Glutamatergic neuron (in vitro differentiated cells): ENCODE data around the gene CRYBA4. TPM values are rescaled to one million over a fixed set of nuclear protein-coding genes. Genes with fewer than 3 reads are reported as not detected.

ENCODE experiments used
- DNase-seq: peaks from one replicate; pipeline ENCODE4 v3.0.0; 2022
- H3K27ac Mint-ChIP-seq: one replicate; pipeline ENCODE4 v1.8.0; 2020; ENCODE audit warnings: mild to moderate bottlenecking, mixed read lengths, inconsistent platforms; ENCODE audit not compliant: unreplicated experiment
- H3K27me3 Mint-ChIP-seq: one replicate; pipeline ENCODE4 v1.8.0; 2020; ENCODE audit warnings: mild to moderate bottlenecking, moderate library complexity, mixed read lengths, inconsistent platforms; ENCODE audit not compliant: unreplicated experiment
- H3K36me3 Mint-ChIP-seq: one replicate; pipeline ENCODE4 v1.8.0; 2020; ENCODE audit warnings: mild to moderate bottlenecking, mixed read lengths, inconsistent platforms; ENCODE audit not compliant: unreplicated experiment
- H3K4me1 Mint-ChIP-seq: one replicate; pipeline ENCODE4 v1.8.0; 2020; ENCODE audit warnings: mild to moderate bottlenecking, low read depth, mixed read lengths, inconsistent platforms; ENCODE audit not compliant: unreplicated experiment
- H3K4me3 Mint-ChIP-seq: one replicate; pipeline ENCODE4 v1.8.0; 2020; ENCODE audit warnings: mild to moderate bottlenecking, mixed read lengths, inconsistent platforms; ENCODE audit not compliant: unreplicated experiment
- H3K9me3 Mint-ChIP-seq: one replicate; pipeline ENCODE4 v1.8.0; 2020; ENCODE audit warnings: mild to moderate bottlenecking, moderate library complexity, mixed read lengths, inconsistent platforms; ENCODE audit not compliant: unreplicated experiment
- total RNA-seq: library from RNA; stranded (reverse); fragmentation: NEBNext Ultra II Directional; extraction: Animal tissue kit (Norgen Biotek cat#: 25700); gene quantifications from one replicate; pipeline ENCODE4 v1.2.1, GENCODE V29; 2021; ENCODE audit not compliant: unreplicated experiment
- TF ChIP-seq, protein P1 (sequence below): fragments of 200-600 bp; sonication (generic); IDR thresholded peaks from one replicate; pipeline ENCODE4 v1.5.0; 2021; ENCODE audit not compliant: partially characterized antibody, unreplicated experiment

Gene CRYBA4
- total RNA-seq, 1 donor from 2014 or later = not detected

DNA sequence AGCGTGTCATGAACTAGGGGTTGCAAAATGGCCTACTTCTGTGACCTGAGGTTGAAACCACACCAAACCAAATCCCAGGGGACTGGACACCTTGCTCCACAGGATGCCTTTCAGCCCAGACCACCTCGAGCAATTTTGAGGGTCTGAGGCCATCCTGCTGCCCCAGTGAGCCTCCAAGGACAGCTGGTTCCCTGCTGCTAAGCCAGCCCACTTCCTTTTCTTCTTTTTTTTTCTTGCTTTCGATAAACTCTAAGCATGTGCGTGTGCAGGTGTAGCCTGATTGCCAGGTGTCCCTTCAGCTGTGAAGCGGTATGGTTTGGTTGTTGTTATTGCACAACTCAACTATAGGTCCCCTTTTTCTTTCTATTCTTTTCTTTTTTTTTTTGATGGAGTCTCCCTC, 6.6 kb upstream of the CRYBA4 start:
- no peak overlapping the region for H3K4me3 Mint-ChIP-seq
- H3K27me3 Mint-ChIP-seq = peaks cover 8% of the 10 kb centered on the region
- DNase-seq = no peak
- TF ChIP-seq, protein P1, sequence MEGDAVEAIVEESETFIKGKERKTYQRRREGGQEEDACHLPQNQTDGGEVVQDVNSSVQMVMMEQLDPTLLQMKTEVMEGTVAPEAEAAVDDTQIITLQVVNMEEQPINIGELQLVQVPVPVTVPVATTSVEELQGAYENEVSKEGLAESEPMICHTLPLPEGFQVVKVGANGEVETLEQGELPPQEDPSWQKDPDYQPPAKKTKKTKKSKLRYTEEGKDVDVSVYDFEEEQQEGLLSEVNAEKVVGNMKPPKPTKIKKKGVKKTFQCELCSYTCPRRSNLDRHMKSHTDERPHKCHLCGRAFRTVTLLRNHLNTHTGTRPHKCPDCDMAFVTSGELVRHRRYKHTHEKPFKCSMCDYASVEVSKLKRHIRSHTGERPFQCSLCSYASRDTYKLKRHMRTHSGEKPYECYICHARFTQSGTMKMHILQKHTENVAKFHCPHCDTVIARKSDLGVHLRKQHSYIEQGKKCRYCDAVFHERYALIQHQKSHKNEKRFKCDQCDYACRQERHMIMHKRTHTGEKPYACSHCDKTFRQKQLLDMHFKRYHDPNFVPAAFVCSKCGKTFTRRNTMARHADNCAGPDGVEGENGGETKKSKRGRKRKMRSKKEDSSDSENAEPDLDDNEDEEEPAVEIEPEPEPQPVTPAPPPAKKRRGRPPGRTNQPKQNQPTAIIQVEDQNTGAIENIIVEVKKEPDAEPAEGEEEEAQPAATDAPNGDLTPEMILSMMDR = no peak
- no peak overlapping the region for H3K27ac Mint-ChIP-seq
- H3K9me3 Mint-ChIP-seq = peaks cover 2% of the 10 kb centered on the region
- H3K4me1 Mint-ChIP-seq = peaks cover 10% of the 10 kb centered on the region
- H3K36me3 Mint-ChIP-seq = no peaks in the 10 kb centered on the region

DNA sequence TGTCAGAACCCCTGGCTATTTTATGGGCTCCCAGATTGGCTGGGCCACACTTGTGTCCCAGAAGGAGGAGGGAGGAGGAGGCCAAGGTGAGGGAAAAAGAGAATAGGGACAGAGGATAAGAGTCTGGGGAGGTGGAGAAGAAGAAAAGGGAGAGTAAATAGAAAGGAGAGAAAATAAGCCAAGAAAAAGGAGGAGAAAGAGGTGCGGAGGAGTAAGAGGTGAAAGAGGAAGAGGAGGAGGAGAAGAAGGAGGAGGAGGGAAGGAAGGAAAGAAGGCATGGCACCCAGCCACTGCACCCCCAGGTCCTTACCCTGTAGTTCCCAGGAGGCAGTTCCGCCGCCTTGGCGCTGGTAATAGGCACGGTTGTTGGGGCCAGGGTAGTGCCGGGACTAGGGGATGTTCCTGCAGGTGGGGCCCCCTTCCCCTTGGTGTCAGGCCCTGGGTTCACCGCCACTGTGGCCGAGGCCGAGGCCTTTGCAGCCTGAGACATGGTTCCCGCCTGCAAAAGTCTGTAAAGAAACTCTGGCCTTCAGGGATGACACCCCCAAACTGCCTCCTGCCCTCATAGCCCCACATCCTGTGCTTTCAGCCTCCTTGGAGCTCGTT, 5.8 kb upstream of the CRYBA4 start:
- Mint-ChIP-seq H3K4me3 (no peak overlapping the region), H3K27ac (no peak overlapping the region), H3K27me3 (peaks cover 8% of the 10 kb centered on the region), H3K36me3 (no peaks in the 10 kb centered on the region), H3K9me3 (peaks cover 2% of the 10 kb centered on the region), H3K4me1 (peaks cover 10% of the 10 kb centered on the region)
- TF ChIP-seq, protein P1 = no peak
- no peak for DNase-seq

DNA sequence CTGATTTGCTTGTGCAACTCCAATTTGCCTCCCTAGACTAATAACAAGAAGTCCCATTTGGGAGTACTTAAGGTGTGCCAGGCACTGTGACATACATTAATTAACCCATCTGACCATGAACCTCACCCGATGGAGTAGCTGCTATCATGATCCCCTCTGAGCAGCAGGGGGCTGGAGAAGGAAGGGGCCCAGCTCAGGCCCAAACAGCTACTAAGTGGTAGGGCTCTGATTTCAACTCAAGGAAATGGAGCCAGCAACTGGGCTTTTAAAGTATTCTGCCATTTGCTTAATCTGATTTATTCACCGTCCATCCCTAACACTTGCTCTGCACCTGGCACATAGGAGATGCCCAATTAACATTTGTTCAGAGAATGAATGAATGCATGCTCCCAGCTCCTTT, 5.1 kb upstream of the CRYBA4 start:
- no peak for DNase-seq
- Mint-ChIP-seq H3K27me3 (peaks cover 8% of the 10 kb centered on the region), H3K4me3 (no peak overlapping the region), H3K27ac (no peak overlapping the region), H3K36me3 (no peaks in the 10 kb centered on the region), H3K9me3 (peaks cover 2% of the 10 kb centered on the region), H3K4me1 (peaks cover 10% of the 10 kb centered on the region)
- TF ChIP-seq, protein P1 = no peak

DNA sequence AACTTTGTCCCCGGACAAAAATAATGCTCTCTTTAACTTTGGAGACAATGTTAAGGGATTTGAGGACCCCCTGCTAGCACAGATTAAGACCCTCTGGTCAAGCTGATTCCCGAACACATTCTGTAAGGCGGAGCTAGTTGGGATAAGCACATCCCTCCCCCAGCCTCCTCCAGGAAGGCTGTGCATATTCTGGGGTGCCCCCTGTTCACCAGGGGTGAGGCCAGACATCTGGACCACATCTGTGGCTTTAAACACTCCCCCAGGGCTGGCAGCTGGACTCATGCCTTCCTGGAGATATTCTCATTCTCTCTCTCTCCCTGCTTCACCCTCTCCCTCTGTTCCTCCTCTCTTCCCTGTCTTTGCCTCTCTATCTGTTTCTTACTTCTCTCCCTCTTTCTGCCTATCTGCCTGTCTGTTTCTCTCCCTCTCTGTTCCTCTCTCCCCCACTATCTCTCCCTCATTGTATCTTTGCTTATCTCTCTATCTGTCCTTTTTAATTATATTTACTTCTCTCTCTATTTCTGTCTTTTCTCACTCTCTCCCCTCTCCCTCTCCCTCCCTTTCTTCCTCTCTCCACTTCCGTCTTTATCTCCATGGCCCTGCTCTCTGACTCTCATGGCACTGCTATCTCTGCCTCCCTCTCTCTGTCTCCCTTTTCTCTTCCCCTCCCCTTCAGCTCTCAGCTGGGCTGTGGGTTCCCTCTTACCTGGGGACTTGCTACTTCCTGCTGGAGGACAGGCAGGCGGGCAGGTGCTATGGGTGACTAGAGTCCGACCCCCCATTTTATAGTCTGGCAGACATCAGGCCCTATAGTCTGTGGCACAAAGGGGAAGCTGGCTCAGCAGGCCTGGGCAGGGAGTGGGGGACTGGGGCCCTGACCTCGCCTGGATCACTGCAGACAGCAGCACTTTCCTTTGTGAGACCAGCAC, 4.2 kb upstream of the CRYBA4 start, which contains the start of gene CRYBB1:
TSS of gene CRYBB1 (minus strand) at position 757 of the 929 bp plus-strand sequence. CDS start 1,708 bp downstream, outside the sequence.
- TF ChIP-seq, protein P1 = no peak
- no peak within 1 kb of the TSS for H3K27ac Mint-ChIP-seq
- peaks cover 10% of the 10 kb centered on the region for H3K4me1 Mint-ChIP-seq
- H3K9me3 Mint-ChIP-seq = peaks cover 2% of the 10 kb centered on the region
- H3K4me3 Mint-ChIP-seq = no peak within 1 kb of the TSS
- H3K27me3 Mint-ChIP-seq = peaks cover 8% of the 10 kb centered on the region
- no peaks in the 10 kb centered on the region for H3K36me3 Mint-ChIP-seq
- no peak for DNase-seq

DNA sequence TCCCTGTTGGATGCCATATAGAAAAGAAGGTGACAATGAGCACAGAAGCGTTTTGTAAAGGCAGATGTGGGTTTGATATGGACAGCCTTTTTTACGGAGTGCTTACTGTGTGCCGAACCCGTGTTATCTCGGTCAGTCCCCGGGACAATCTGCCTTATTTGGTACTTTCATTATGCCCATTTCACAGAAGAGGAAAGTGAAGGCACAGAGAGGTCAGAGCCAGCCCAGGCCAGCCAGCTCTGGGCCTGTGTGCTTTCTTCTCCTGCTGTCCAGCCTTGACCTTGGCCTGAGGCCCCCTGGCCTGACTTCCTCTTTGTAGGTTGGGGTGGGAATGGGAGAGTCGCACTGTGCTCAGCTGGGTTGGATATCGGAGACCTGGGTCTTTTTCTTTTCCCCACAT, 3.3 kb upstream of the CRYBA4 start:
- no peak overlapping the region for H3K4me3 Mint-ChIP-seq
- no peak overlapping the region for H3K27ac Mint-ChIP-seq
- peaks cover 8% of the 10 kb centered on the region for H3K27me3 Mint-ChIP-seq
- H3K36me3 Mint-ChIP-seq = no peaks in the 10 kb centered on the region
- peaks cover 2% of the 10 kb centered on the region for H3K9me3 Mint-ChIP-seq
- TF ChIP-seq, protein P1 = no peak
- DNase-seq = no peak
- peaks cover 9% of the 10 kb centered on the region for H3K4me1 Mint-ChIP-seq
